Caco-2 (cell line): ENCODE data around the gene LHX4. TPM values are rescaled to one million over a fixed set of nuclear protein-coding genes. Genes with fewer than 3 reads are reported as not detected.
A peak's percentile ranks its signal among the peaks of the same experiment; 100 is the strongest.

Experiments used
- BruUV-seq: library from RNA; stranded (reverse); fragments of 400-500 nt; replicated peaks from 2 replicates; lab custom pipeline; 2021; lab: Mats Ljungman, UMichigan
- CTCF ChIA-PET: fragments of 300-600 bp; sonication (Branson Sonifier 250); formaldehyde crosslinking; loops from one replicate; lab custom pipeline; 2022; ENCODE audit warnings: antibody characterized with exemption; lab: Charles Lee
- POLR2A ChIA-PET: fragments of 300-600 bp; sonication (Branson Sonifier 250); formaldehyde crosslinking; loops from one replicate; lab custom pipeline; 2022; ENCODE audit warnings: antibody characterized with exemption; lab: Charles Lee
- DNase-seq, 2 experiments: peaks; one replicate each; pipeline versions ENCODE4 v3.0.0 to v3.0.0-alpha.2; 2020 to 2022
- H3K27me3 ChIP-seq: replicated peaks from 2 replicates; pipeline ENCODE4 v1.6.0; 2011; ENCODE audit warnings: low read length; ENCODE audit not compliant: control insufficient read depth, insufficient read depth
- H3K36me3 ChIP-seq: 2 replicates; pipeline ENCODE4 v1.5.1; 2011; ENCODE audit warnings: low read length; ENCODE audit not compliant: control insufficient read depth, insufficient read depth
- H3K4me1 ChIP-seq: fragments of 250-450 bp; sonication (Bioruptor Pico); 2 replicates; pipeline ENCODE4 v1.5.1; 2020; ENCODE audit warnings: mild to moderate bottlenecking
- H3K4me3 ChIP-seq: 2 replicates; pipeline ENCODE4 v1.5.1; 2011; ENCODE audit warnings: low read depth, mild to moderate bottlenecking, control low read depth, low read length
- H3K9me3 ChIP-seq: fragments of 250-450 bp; sonication (Bioruptor Pico); 2 replicates; pipeline ENCODE4 v1.5.1; 2020; ENCODE audit warnings: mild to moderate bottlenecking, moderate library complexity
- H3K27ac Mint-ChIP-seq: one replicate; pipeline ENCODE4 v1.8.0; 2022; ENCODE audit warnings: mixed read lengths; ENCODE audit not compliant: unreplicated experiment
- H3K27me3 Mint-ChIP-seq: one replicate; pipeline ENCODE4 v1.8.0; 2022; ENCODE audit warnings: mixed read lengths; ENCODE audit not compliant: insufficient read depth, unreplicated experiment
- H3K36me3 Mint-ChIP-seq: one replicate; pipeline ENCODE4 v1.8.0; 2022; ENCODE audit warnings: mild to moderate bottlenecking, mixed read lengths; ENCODE audit not compliant: insufficient read depth, unreplicated experiment
- H3K4me1 Mint-ChIP-seq: one replicate; pipeline ENCODE4 v1.8.0; 2022; ENCODE audit warnings: low read depth, mixed read lengths; ENCODE audit not compliant: unreplicated experiment
- H3K4me3 Mint-ChIP-seq: one replicate; pipeline ENCODE4 v1.8.0; 2022; ENCODE audit warnings: mild to moderate bottlenecking, moderate library complexity, mixed read lengths; ENCODE audit not compliant: unreplicated experiment
- H3K9me3 Mint-ChIP-seq: one replicate; pipeline ENCODE4 v1.8.0; 2022; ENCODE audit warnings: mixed read lengths; ENCODE audit not compliant: unreplicated experiment
- intact Hi-C: fragments of 100-400 bp; cut with micrococcal nuclease; formaldehyde crosslinking; loops from one replicate; pipeline ENCODE4 v1.10.0; 2022; ENCODE audit not compliant: unreplicated experiment
- total RNA-seq: library from RNA; stranded (reverse); gene quantifications from 2 replicates; pipeline ENCODE4 v1.2.3, GENCODE V29; 2022
- TF ChIP-seq, protein P1 (sequence below), 2 experiments: fragments of 200-600 bp in 1 of 2; IDR thresholded peaks; 1 replicate in 1 of 2; 2 replicates in 1 of 2; pipeline versions ENCODE4 v1.5.1 to v1.8.0; 2011 to 2022; ENCODE audit warnings: antibody characterized with exemption in 1 of 2, control low read depth in 1 of 2, inconsistent platforms in 1 of 2, low read depth in 1 of 2, low read length in 1 of 2, mild to moderate bottlenecking in 1 of 2, moderate library complexity in 1 of 2; ENCODE audit not compliant: insufficient read depth in 1 of 2, severe bottlenecking in 1 of 2, unreplicated experiment in 1 of 2

The LHX4 gene
- total RNA-seq, 1 experiment from 2014 or later: 0.16 TPM

DNA sequence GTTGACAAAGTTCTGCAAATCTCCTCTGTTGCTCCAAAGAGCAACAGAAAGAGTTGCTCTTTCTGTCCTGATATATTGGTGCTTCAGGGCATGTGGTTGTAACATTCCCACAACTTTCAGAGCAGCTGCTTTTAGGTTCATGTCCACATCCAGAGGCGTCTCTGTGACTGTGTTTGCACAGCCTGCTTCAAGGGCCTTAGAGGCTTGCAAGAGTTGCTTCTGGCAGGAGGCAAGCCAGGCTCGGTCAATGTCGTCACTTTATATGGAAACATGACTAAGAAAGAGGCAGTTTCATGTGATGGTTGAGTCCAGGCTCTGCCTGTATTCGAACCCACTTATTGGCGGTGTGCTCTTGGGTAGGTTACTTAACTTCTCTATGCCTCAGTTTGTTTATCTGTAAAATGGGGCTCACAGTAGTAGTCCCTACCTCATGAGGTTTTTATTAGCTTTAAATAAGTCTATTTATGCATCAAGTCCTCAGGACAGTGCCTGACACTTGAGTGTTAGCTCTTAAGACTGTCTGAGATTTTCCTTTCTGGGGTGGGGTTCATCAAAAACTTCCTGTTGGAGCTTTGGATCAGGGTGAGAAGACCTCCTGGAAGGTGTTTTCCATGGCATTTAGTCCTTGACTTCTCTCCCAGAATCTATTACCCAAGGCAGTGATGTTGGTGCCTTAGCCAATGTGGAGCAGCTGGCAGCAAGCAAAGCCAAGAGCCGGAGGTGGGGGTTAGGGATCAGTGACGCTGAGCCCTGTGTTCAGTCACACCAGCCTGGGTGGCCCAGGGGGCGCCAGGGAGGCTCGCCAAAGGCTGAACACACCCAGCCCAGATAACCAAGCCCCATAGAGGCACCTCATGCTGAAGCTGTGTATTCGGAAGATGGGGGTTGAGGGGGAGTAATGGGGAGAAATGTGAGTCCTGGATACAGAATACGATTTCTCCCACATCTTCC is 18.9 kb downstream of the LHX4 start:
- Mint-ChIP-seq H3K9me3 (no peaks in the 10 kb centered on the region), H3K4me1 (no peaks in the 10 kb centered on the region), H3K27ac (no peak overlapping the region), H3K27me3 (no peaks in the 10 kb centered on the region), H3K36me3 (no peaks in the 10 kb centered on the region), H3K4me3 (no peak overlapping the region)
- H3K36me3 ChIP-seq: no peaks in the 10 kb centered on the region
- CTCF ChIA-PET: interaction anchor here (0.8 kb wide), 1 partner anchor 856 kb away, joined by 4 read pairs; no protein-coding TSS in a partner anchor
- TF ChIP-seq, protein P1, sequence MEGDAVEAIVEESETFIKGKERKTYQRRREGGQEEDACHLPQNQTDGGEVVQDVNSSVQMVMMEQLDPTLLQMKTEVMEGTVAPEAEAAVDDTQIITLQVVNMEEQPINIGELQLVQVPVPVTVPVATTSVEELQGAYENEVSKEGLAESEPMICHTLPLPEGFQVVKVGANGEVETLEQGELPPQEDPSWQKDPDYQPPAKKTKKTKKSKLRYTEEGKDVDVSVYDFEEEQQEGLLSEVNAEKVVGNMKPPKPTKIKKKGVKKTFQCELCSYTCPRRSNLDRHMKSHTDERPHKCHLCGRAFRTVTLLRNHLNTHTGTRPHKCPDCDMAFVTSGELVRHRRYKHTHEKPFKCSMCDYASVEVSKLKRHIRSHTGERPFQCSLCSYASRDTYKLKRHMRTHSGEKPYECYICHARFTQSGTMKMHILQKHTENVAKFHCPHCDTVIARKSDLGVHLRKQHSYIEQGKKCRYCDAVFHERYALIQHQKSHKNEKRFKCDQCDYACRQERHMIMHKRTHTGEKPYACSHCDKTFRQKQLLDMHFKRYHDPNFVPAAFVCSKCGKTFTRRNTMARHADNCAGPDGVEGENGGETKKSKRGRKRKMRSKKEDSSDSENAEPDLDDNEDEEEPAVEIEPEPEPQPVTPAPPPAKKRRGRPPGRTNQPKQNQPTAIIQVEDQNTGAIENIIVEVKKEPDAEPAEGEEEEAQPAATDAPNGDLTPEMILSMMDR (IDR thresholded peaks at IDR 0.05; ENCODE audit: insufficient read depth in 1 of 2, low read depth in 1 of 2, low read length in 1 of 2, severe bottlenecking in 1 of 2, unreplicated experiment in 1 of 2): peak in 1 of 2 experiments; percentile 24
- peak in 1 of 2 experiments; percentile 48 for DNase-seq
- no peaks in the 10 kb centered on the region for H3K4me1 ChIP-seq
- BruUV-seq: no TSS peak
- no peak overlapping the region for H3K4me3 ChIP-seq
- H3K9me3 ChIP-seq: no peaks in the 10 kb centered on the region
- intact Hi-C loops: no loop called here
- POLR2A ChIA-PET: no interaction called here
- H3K27me3 ChIP-seq: no peaks in the 10 kb centered on the region

DNA sequence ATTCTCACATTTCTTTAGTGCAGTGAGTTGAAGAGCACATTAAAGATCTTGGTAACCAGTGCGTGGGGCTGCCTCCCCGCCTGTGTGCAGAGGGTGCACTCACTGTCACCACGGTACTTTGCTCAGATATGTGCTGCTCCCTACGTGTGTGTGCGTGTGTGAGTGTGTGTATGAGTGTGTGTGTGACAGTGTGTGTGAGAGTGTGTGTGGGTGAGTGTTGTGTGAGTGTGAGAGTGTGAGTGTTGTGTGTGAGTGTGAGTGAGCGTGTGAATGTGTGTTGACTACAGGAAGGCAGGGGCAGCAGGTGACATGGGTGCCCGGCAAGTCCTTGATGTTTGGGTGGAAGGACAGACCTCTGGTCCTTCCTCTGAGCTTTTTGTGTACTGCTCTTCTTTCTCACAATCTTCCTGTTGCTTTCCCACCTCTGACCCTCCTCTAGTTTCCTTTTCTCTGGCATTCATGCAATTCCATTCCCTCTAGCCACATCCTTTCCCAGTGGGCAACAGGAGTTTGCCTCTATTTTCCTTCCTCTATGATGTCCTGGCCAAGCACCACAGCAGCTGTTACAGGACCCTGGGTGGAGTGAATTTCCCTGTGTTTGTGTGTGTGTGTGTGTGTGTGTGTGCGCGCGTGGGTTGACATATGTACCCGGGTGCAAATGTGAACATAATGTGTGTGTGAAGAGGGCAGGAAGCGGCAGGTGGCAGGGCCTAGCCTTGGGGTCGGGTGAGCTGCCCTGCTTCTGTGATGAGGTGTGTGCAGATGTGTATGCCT is 19.8 kb downstream of the LHX4 start:
- POLR2A ChIA-PET: no interaction called here

DNA sequence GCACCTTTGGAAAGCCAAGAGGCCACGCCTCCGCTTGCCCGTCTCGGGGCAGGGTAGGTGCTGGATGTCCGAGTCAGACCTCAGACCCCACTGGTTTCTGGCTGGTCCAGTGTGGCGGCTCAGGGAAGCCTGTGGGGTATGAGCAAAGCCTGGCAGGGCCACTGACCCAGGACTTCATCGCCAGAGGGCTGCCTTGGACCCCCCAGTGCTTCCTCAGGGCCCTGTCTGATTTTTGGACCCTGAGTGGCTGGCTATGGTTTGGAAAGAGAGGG is 20.4 kb downstream of the LHX4 start:
- Mint-ChIP-seq H3K9me3 (no peaks in the 10 kb centered on the region), H3K4me1 (no peaks in the 10 kb centered on the region), H3K27me3 (no peaks in the 10 kb centered on the region), H3K36me3 (no peaks in the 10 kb centered on the region), H3K4me3 (no peak overlapping the region), H3K27ac (no peak overlapping the region)
- H3K4me1 ChIP-seq: no peaks in the 10 kb centered on the region
- no TSS peak for BruUV-seq
- no peak for DNase-seq
- intact Hi-C loops: no loop called here
- H3K9me3 ChIP-seq: no peaks in the 10 kb centered on the region
- H3K4me3 ChIP-seq: no peak overlapping the region
- POLR2A ChIA-PET: no interaction called here
- no peaks in the 10 kb centered on the region for H3K27me3 ChIP-seq
- TF ChIP-seq, protein P1 (IDR thresholded peaks at IDR 0.05; ENCODE audit: insufficient read depth in 1 of 2, low read depth in 1 of 2, low read length in 1 of 2, severe bottlenecking in 1 of 2, unreplicated experiment in 1 of 2): no peak
- CTCF ChIA-PET: no interaction called here
- H3K36me3 ChIP-seq: no peaks in the 10 kb centered on the region

More for the DNA sequence above, 19.8 kb downstream of the LHX4 start:
- no peak overlapping the region for H3K4me3 ChIP-seq
- no peaks in the 10 kb centered on the region for H3K4me1 ChIP-seq
- H3K36me3 Mint-ChIP-seq: no peaks in the 10 kb centered on the region
- no peaks in the 10 kb centered on the region for H3K4me1 Mint-ChIP-seq
- no peaks in the 10 kb centered on the region for H3K27me3 Mint-ChIP-seq
- H3K36me3 ChIP-seq: no peaks in the 10 kb centered on the region
- H3K9me3 ChIP-seq: no peaks in the 10 kb centered on the region
- BruUV-seq: no TSS peak
- DNase-seq: no peak
- H3K27ac Mint-ChIP-seq: no peak overlapping the region
- CTCF ChIA-PET: no interaction called here
- no peak overlapping the region for H3K4me3 Mint-ChIP-seq
- no peaks in the 10 kb centered on the region for H3K9me3 Mint-ChIP-seq
- intact Hi-C loops: no loop called here
- TF ChIP-seq, protein P1 (IDR thresholded peaks at IDR 0.05; ENCODE audit: insufficient read depth in 1 of 2, low read depth in 1 of 2, low read length in 1 of 2, severe bottlenecking in 1 of 2, unreplicated experiment in 1 of 2): no peak
- H3K27me3 ChIP-seq: no peaks in the 10 kb centered on the region
